LNCAP (cell line): ENCODE data around the gene FHOD3.

Experiments used
- CTCF ChIP-seq: fragments of 450-650 bp; IDR thresholded peaks from 2 replicates; pipeline ENCODE4 v1.5.1; 2017; ENCODE audit warnings: mild to moderate bottlenecking

The FHOD3 gene

GRCh38 chr18:36729197-36729596 lies 431.7 kb downstream of the FHOD3 start:
- no peak for TF ChIP-seq CTCF

GRCh38 chr18:36732264-36732663 lies 434.8 kb downstream of the FHOD3 start:
- TF ChIP-seq CTCF: no peak

GRCh38 chr18:36733150-36733549 lies 435.6 kb downstream of the FHOD3 start:
- TF ChIP-seq CTCF: no peak

GRCh38 chr18:36734596-36734995 lies 437.1 kb downstream of the FHOD3 start:
- TF ChIP-seq CTCF: no peak

GRCh38 chr18:36735130-36735529 lies 437.6 kb downstream of the FHOD3 start:
- TF ChIP-seq CTCF: no peak

- TF ChIP-seq CTCF: no peak
Measured at GRCh38 chr18:36736094-36736493, 438.6 kb downstream of the FHOD3 start.

GRCh38 chr18:36737316-36737715 lies 439.8 kb downstream of the FHOD3 start:
- TF ChIP-seq CTCF: no peak

- no peak for TF ChIP-seq CTCF
Measured at GRCh38 chr18:36744261-36744876, 446.9 kb downstream of the FHOD3 start.
